ENCODE data around the gene RNF227.
A peak's percentile ranks its signal among the peaks of the same experiment; 100 is the strongest.
"Not testable (repeated sequence)": the region's sequence is repeated elsewhere in the genome, so short reads cannot be mapped to it uniquely, and the experiment has no call there.

The RNF227 gene

DNA sequence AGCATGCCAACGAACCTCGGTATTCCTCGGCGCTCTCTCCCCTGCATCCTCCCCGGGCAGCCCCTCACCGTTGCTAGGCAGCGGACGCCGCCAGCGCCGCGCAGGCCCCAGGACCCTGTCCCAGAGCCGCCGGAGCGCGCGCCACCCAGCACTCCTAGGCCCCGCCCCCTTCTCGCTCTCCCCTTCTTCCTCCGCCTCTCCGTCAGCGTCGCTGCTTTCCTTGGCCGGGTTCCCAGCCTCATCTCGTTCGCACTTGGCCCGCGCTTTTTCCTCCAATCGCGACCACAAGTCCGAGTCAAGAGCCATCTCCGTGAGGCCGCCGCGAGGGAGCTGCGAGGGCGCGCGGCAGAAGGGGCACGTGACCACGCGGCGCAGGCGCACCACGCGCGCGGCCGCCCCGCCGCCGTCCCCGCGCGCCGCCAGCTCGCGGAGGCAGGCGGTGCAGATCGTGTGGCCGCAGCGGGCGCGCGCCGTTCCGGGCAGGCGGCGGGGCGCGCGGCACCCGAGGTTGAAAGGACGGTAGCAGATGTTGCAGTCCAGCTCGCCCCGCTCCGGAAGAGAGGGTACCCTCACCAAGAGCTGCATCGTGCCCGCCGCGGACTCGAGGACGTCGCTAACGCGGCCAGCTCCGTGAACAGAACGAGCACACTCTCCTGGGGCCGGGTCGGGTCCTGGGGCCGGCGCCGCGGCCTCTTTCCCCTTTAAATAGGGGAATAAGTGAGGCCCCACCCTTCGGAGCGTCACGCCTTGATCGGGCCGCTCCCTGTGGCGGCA, at the start of gene RNF227:
Gene RNF227 (minus strand): TSS at position 679 of the 774 bp plus-strand sequence. CDS start 94 bp downstream, at position 585.
- DNase-seq (ENCODE audit: low read depth) = peak; percentile 94

DNA sequence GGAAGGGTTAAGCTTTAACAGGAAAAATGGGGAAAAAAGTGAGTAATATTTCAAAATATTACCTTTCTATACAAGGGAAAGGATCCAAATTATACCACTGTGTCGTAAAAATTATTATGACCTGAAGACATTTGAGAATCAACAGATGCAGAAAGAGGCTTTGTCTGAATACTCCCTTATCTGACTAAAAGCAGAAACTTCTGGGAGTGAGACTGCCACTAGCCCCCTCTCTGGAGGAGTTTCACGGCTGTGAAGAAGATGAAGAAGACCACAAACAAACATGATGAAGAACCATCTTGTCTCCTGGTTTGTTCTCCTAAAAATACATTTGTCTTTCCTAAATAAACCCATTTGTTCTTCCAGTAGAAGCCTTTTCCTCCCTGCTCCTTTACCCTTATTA, 45.3 kb upstream of the RNF227 start:
- no peak for DNase-seq (ENCODE audit: low read depth)

DNA sequence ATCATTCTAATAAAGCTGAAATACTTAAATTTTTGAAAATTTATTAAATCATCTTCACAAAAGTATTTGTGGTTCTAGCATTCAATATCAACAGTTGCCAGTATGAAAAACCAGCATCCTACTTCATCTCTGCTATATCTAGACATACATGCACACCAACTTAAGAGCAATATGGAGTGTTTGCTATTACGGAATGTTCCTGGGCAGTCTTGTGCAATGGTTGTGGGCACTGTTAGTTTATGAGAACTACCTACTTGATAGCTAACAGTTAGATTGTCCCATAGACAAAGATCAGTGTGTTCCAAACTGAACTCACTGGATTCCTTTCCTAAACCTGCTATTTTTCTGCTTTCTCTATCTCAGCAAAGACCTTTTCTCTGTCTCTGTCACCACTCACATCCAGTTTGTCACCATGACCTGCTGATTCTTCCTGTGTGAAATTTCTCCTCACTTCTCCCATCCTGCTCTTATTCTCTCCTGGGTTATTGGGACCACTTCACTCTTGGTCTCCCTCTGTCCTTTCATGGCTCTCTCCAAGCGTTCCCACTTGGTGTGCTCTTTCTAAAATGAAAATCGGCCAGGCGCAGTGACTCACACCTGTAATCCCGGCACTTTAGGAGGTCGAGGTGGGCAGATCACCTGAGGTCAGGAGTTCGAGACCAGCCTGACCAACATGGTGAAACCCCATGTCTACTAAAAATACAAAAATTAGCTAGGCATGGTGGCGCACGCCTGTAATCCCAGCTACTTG, 43.6 kb upstream of the RNF227 start:
- no peak for DNase-seq (ENCODE audit: low read depth)

DNA sequence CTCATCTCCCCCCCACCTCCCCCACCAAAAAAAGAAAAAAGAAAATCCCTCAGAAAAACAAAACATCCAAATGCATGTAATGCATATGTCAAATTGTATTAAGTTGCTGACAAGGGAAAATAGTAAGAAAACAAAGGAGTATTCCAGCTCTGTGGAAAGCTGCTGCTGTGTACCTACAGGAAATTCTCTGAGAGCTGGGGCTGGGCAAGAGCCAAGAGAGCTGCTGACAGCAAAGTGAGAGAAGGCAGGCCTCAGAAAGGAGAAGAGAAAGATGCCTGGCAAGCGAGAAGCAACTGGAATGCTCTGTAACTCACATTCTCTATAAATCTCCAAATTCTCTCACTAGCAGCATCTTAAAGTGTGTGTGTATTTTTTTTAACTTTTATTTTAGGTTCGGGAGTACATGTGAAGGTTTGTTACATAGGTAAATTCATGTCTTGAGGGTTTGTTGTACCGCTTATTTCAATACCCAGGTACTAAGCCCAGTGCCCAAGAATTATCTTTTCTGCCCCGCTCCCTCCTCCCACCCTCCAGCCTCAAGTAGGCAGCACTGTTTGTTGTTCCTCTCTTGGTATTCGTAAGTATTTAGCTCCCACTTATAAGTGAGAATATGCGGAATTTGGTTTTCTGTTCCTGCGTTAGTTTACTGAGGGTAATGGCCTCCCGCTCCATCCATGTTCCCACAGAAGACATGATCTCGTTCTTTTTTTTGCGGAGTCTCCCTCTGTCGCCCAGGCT, 40.3 kb upstream of the RNF227 start:
- no peak for DNase-seq (ENCODE audit: low read depth)

DNA sequence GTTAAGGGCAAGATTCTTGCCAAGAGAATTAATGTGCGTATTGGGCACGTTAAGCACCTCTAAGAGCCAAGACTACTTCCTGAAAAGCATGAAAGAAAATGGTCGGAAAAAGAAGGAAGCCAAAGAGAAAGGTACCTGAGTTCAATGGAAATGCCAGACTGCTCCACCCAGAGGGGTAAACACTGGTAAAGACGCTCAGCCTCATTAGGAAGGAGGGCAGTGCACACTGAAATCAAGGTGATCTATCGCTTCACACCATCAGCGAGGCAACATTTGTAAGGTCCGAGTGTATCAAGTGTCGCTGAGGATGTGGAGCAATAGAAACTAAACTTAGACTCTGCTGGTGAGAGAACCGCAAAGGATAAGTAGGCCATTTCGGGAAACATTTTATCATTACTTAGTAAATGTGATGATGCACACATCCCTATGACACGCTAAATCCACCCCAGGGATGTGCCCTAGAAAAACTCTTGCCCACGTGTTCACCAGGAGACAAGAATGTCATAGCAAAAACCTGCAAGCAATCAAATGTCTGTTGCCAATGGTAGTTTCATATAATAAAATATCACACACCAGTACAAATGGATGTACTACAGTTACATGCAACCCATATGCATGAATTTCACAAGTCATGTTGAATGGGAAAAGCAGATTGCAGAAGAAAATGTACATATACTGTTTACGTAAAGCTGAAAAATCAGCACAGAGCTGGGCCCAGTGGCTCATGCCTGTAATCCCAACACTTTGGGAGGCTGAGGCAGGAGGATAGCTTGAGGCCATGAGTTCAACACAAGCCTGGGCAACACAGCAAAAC, 39.5 kb upstream of the RNF227 start:
- no peak for DNase-seq (ENCODE audit: low read depth)

DNA sequence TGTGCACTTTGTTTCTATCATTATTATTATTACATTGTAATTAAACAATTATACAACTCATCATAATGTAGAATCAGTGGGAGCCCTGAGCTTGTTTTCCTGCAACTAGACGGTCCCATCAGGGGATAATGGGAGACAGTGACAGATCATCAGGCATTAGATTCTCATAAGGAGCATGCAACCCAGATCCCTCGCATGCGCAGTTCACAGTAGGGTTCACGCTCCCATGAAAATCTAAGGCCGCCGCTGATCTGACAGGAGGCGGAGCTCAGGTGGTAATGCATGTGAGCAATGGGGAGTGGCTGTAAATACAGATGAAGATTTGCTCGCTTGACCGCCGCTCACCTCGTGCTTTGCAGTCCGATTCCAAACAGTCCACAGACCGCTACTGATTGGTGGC, 37.2 kb upstream of the RNF227 start:
- DNase-seq (ENCODE audit: low read depth) = not testable (repeated sequence)

DNA sequence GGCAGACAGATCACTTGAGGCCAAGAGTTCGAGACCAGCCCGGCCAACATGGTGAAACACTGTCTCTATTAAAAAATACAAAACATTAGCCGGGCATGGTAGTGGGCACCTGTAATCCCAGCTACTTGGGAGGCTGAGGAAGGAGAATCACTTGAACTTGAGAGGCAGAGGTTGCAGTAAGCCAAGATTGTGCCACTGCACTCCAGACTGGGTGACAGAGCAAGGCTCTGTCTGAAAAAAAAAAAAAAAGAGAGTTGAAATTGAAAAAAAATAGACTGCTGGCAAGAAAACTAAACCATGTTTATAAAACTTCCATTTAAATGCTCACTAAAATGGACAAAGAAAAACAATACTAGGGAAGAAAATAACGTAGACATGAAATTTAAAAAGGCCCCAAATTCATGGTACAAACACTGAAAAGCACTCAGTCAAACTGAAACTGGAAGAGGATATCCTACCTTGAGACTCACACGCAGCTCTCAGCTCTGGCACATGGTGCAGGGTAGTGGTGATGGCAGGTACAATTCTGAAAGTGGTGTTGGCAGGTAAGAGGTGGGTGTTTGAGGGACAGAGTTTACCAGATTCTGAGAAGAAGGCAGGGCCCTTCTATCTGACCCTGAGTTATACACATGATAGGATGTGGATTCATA, 35.2 kb upstream of the RNF227 start:
- DNase-seq (ENCODE audit: low read depth) = no peak

DNA sequence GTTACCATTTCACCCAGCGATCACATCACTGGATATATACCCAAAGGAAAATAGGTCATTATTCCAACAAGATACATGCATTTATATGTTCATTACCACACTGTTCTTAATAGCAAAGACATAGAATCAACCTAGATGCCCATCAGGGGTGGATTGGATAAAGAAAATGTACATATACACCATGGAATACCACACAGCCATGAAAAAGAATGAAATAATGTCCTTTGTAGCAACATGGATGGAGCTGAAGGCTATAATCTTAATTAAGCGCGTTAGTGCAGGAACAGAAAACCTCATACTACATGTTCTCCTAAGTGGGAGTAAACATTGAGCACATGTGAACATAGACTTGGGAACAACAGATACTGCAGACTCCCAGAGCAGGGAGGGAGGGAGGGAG, 34.5 kb upstream of the RNF227 start:
- no peak for DNase-seq (ENCODE audit: low read depth)

DNA sequence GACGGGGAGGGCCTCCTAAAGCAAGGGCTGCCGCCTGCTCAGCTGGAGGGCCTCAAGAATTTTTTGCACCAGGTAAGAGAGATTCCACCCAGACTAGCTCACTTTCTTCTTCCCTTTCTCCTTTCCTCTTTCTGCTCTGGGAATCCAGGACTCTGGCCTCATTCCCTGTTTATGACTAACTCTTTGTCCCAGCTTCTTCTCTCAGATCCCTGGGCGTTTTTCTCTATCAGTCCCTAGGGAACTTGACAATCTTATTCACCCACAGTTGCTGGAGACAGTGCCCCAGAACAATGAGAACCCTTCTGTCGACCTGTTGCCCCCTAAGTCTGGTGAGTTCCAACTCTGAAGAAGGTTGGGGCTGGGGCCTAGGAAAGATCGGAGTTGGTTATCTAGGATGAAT, 31.6 kb upstream of the RNF227 start:
- no peak for DNase-seq (ENCODE audit: low read depth)

DNA sequence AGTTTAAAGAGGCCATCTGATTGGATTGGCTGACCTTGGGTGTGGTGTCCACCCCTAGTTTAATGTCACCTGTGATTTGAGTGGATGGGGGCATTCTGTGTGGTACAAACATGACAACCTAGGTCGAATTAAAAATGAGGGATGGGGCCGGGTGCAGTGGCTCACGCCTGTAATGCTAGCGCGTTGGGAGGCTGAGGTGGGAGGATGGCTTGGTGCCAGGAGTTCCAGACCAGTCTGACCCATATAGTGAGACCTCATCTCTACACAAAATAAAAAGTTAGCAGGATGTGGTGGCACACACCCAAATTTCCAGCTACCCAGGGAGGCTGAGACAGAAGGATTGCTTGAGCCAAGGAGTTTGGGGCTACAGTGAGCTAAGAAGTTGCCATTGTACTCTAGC, 30.4 kb upstream of the RNF227 start:
- DNase-seq (ENCODE audit: low read depth) = no peak

DNA sequence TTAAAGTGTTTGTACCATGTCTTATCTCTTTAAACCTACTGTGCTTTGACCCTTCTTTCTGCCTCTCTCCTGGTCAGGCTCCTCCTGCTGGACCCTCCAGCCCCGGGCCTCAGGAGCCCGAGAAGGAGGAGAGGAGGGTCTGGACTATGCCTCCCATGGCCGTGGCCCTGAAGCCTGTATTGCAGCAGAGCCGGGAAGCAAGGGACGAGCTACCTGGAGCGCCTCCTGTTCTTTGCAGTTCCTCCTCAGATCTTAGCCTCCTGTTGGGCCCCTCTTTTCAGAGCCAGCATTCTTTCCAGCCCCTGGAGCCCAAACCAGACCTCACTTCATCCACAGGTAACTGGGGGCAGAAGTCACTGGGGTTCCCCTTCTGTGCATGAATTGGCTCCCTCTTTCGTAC, 29.6 kb upstream of the RNF227 start:
- DNase-seq (ENCODE audit: low read depth) = no peak

DNA sequence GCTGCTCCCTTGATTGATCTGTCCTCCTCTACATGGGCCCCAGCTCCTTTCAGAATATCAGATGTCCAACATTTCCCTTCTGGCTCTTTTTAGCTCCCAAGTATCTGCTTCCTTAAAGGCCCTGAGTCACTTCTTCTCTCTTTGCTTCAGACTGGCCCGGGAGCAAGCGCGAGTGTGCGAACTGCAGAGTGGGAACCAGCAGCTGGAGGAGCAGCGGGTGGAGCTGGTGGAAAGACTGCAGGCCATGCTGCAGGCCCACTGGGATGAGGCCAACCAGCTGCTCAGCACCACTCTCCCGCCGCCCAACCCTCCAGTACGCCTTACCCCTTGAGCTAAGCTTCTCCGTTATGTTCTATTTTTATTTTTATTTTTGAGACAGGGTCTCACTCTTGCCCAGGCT, 28.2 kb upstream of the RNF227 start:
- DNase-seq (ENCODE audit: low read depth) = no peak

DNA sequence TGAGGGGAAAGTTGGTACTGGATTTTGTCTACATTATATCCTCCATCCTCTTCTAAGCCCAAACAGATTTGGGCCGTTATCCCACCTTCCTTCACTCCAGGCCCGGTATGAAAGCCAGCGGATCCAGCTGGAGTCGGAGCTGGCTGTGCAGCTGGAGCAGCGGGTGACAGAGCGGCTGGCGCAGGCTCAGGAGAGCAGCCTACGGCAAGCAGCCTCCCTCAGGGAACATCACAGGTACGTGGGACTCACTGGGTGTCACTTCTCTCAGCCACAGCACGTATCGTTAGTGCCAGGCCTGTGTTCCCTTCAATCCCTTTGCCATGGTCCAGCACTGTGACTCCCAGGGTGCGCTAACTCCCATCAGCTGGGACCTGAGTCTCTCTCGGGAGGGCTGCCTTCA, 27.2 kb upstream of the RNF227 start:
- no peak for DNase-seq (ENCODE audit: low read depth)

DNA sequence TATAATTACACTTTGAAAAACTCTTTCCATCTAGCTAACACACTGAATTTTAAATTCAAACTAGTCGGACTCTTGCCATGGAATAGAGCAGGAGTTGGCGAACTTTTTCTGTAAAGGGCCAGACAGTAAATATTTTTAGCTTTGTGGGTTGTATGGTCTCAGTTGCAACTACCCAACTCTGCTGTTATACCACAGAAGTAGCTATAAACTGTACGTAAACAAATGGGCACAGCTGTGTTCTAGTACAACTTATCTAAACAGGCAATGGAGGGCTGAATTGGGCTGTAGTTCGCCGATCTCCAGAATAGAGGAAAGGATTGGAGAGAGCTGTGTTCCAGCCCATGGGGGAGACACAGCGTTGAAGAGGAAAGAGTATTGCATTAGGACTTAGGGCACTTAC, 24.7 kb upstream of the RNF227 start:
- no peak for DNase-seq (ENCODE audit: low read depth)

DNA sequence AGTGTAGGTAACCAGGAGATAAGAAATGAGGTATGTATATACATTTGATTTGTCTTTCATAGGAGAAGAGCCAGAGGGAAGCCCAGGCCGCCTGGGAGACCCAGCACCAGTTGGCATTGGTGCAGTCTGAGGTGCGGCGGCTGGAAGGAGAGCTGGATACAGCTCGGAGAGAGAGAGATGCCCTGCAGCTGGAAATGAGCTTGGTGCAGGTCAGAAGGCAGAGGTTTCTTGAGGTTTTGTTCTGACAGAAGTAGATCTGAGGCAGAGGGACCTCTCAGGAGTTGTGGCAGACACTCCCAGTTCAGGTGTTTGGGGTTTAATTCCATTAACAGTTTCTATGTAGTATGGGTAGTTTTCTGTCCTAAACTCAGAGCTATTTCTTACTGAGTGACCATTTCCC, 23.9 kb upstream of the RNF227 start:
- DNase-seq (ENCODE audit: low read depth) = no peak

DNA sequence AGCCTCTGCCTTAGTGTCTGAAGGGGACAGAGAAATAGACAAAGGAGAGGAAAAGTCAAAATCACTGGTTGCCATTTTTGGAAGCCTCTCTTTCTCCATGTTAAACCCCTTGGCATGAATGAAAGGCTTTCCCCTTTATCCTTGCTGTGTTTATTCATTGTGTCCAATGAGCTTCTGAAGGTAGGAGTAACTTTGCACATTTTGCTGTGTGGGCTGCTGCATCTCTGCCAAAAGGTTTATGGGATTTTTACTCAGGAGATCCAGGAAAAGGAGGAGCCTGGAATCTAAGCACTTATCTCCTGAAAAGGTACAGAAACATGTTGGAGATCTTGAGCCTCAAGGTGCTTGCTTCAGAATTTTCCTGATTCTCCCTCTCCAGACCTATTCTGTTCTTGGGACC, 19.8 kb upstream of the RNF227 start:
- no peak for DNase-seq (ENCODE audit: low read depth)

DNA sequence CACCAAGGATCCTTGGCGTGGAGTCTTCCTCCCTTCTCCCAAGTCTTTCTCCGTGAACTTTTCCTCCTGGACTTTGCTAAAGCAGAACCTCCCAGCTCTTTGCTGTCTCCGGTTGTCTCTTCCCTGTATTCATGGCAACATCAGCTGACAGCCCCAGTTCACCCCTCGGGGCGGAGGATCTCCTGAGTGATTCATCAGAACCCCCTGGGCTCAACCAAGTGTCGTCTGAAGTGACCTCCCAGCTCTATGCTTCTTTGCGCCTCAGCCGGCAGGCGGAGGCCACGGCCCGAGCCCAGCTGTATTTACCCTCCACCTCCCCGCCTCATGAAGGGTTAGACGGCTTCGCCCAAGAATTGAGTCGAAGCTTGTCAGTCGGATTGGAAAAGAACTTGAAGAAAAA, 16.9 kb upstream of the RNF227 start:
- DNase-seq (ENCODE audit: low read depth) = no peak

DNA sequence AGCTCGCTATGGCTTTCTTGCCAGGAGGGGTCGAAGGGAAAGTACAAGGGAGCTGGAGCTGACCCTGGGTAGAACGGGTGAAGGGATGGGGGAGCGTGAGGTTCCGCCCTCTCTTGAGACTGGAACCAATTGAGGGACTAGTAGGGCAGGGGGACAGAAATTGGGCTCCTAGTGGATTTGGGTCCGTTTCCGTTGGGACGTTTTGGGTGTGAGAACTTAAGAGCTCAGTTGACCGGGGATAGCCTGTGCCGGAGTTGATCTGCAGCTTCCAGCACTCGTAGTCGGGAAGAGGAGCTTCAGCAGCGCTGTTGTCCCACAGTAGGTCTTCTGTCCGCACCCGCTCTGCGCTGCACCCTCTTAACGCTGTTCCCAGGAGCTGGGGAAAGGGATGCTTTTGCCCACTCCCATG, 16.4 kb upstream of the RNF227 start:
- DNase-seq (ENCODE audit: low read depth) = no peak

DNA sequence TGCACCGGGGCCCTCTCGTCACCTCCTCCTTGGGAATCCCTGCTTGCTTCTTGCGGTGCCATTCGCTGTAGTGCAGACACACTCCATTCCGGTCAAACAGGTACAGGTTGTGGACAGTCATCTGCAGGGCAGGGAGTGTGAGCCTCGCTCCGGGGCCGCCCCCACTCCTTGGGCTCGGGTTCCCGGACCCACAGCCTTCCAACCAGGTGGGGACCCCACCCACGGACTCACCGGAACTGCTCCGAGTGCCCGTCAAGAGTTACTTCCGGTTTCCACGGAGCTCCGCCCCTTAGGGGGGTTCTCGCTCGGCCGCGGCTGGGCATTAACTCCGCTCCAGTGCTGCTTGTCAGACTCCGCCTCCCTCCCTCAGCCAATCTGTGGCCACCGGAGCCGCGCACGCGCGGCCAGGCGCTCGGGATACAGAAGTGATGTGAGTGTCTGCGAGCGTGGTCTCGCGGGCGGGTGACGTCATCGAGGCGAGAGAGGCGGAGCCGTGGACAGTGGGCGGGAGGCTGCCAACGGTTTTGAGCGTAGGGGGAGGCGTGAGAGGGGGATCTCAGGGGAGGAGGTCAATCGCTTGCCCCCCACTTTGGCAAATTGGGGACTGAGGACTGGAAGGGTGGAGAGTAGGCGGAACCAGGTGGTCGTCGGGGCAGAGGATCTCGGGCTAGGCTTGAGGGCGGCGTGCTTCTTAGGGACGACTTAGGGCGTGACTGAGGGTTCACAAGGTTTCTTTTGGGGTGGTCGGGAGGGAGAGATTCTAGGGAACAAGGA, 15.8 kb upstream of the RNF227 start, which contains the start of the genes CNTROB and TRAPPC1:
Gene CNTROB (plus strand): TSS at position 498 of the 774 bp plus-strand sequence. CDS start 874 bp downstream, outside the sequence.
Gene TRAPPC1 (minus strand): TSS at position 238 of the 774 bp plus-strand sequence. CDS start 117 bp downstream, at position 121.
- peak; percentile 98 for DNase-seq (ENCODE audit: low read depth)

DNA sequence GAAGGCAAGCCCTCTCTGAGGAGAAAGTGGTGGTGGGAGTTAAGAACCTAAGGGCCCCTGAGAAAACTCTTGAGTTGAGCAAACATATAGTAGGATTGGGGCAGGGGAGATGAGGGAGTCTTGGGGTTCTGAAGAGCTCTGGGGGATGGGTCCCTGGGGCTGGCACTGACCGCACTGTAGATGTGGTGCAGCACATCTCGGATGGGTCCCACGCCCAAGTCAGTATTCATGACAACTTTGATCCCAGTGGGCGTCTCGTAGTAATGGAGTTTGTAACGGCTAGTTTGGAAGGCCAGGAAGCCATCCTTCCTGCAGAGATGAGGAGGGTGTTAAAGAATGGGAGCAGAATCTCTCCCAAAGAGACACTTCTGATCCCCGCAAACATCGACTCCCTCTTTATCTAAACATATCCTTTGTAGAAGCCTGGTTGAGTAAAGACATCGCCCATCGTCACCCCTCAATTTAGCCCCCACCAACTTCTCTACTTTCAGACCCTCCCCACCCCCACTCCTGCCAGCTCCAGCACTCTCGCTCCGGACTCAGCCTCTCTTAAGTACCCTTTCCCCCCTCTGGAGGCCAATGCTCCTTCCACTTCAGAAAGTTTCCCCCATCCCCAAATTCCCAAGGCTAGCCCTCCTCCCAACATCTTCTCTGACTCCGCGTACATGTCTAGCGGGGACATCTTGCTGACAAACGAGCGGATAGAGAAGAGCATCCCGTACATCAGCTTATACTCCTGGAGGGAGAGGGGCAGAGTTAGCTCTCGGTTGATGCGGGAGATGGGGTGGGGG, 14.9 kb upstream of the RNF227 start:
- no peak for DNase-seq (ENCODE audit: low read depth)

Measured in fibroblast of the conjunctiva (primary cell).